ENCODE results near the gene ANXA11.
"Not testable (repeated sequence)": the region's sequence is repeated elsewhere in the genome, so short reads cannot be mapped to it uniquely, and the experiment has no call there.

DNA sequence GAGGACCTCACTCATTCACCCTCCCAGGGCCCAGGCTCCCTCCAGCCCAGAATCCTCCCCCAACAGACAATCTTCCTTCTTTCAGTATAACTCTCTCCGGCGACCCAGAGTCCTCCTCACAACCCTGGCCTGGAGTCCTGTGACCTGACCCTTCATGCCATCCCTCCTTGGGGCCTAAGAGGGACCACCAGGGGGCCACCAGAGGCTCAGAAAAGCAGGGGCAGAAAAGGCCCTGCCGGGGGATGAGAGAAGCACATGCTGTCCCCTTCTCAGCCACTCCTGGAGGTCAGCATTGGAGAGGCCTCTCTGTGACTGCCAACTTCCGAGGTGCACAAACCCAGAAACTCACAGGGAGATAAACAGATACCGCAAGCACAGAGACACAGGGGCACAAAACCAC is 31.1 kb upstream of the ANXA11 start:
- not testable (repeated sequence) for TF ChIP-seq ZNF274 (IDR thresholded peaks at IDR 0.05; ENCODE audit: low read depth, low read length); ZBTB33 (IDR thresholded peaks at IDR 0.05; ENCODE audit: extremely low read depth, insufficient replicate concordance, low read length); POLR2AphosphoS5 (IDR thresholded peaks at IDR 0.05; ENCODE audit: low read depth, low read length); ATF3 (IDR thresholded peaks at IDR 0.05); POLR2A (IDR thresholded peaks at IDR 0.05; ENCODE audit: borderline replicate concordance, extremely low read depth, insufficient read depth, insufficient read length); CEBPB (IDR thresholded peaks at IDR 0.05; ENCODE audit: low read depth); YY1 (IDR thresholded peaks at IDR 0.05; ENCODE audit: extremely low read depth, insufficient replicate concordance, low read depth, low read length)
- TF ChIP-seq, protein P1, sequence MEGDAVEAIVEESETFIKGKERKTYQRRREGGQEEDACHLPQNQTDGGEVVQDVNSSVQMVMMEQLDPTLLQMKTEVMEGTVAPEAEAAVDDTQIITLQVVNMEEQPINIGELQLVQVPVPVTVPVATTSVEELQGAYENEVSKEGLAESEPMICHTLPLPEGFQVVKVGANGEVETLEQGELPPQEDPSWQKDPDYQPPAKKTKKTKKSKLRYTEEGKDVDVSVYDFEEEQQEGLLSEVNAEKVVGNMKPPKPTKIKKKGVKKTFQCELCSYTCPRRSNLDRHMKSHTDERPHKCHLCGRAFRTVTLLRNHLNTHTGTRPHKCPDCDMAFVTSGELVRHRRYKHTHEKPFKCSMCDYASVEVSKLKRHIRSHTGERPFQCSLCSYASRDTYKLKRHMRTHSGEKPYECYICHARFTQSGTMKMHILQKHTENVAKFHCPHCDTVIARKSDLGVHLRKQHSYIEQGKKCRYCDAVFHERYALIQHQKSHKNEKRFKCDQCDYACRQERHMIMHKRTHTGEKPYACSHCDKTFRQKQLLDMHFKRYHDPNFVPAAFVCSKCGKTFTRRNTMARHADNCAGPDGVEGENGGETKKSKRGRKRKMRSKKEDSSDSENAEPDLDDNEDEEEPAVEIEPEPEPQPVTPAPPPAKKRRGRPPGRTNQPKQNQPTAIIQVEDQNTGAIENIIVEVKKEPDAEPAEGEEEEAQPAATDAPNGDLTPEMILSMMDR (IDR thresholded peaks at IDR 0.05 in 2 of 3, conservative IDR thresholded peaks at IDR 0.05 in 1 of 3; ENCODE audit: borderline replicate concordance in 1 of 3, insufficient read depth in 1 of 3, low read depth in 2 of 3, low read length in 2 of 3): not testable (repeated sequence)

Measured in HCT116 (cell line).